Panc1 (cell line): ENCODE data around the gene CPAMD8.

Source experiments
- CTCF ChIP-seq: fragments of 450-650 bp; IDR thresholded peaks from 2 replicates; pipeline ENCODE4 v1.5.1; 2017; ENCODE audit warnings: mild to moderate bottlenecking
- POLR2AphosphoS5 ChIP-seq: IDR thresholded peaks from 2 replicates; pipeline ENCODE4 v1.6.1; 2012; ENCODE audit warnings: mild to moderate bottlenecking, low read depth, low read length, moderate library complexity
- REST ChIP-seq, 2 experiments: IDR thresholded peaks; 2 replicates each; pipeline ENCODE4 v1.6.1; 2011 to 2012; ENCODE audit warnings: low read depth in 2 of 2, control low read depth in 1 of 2, low read length in 1 of 2, mild to moderate bottlenecking in 1 of 2, moderate library complexity in 1 of 2; ENCODE audit not compliant: insufficient read depth in 1 of 2
- SIN3A ChIP-seq: IDR thresholded peaks from 2 replicates; pipeline ENCODE4 v1.6.1; 2012; ENCODE audit warnings: low read depth, mild to moderate bottlenecking, low read length, moderate library complexity, borderline replicate concordance; ENCODE audit not compliant: insufficient read depth

- TF ChIP-seq CTCF (no peak), REST (IDR thresholded peaks at IDR 0.05; ENCODE audit: insufficient read depth in 1 of 2, low read depth in 2 of 2, low read length in 1 of 2) (no peak), POLR2AphosphoS5 (no peak), SIN3A (no peak)
Observed at GRCh38 chr19:17002455-17002854, 24.2 kb downstream of the CPAMD8 start.
